Upper lobe of left lung (tissue), 6 donors: ENCODE measurements around the gene HSPA1L. TPM values are rescaled to one million over a fixed set of nuclear protein-coding genes. Genes with fewer than 3 reads are reported as not detected.
A peak's percentile ranks its signal among the peaks of the same experiment; 100 is the strongest.

Source experiments
- ATAC-seq, 2 donors: fragments of 200-7000 bp; cut with Tn5 transposase; one replicate each; pipeline ENCODE4 v1.9.1; 2022; ENCODE audit warnings: mild to moderate bottlenecking in 2 of 2, moderate library complexity in 2 of 2; ENCODE audit not compliant: low FRiP score in 2 of 2
- DNase-seq, 2 donors: peaks; one replicate each; pipeline ENCODE4 v3.0.0-alpha.2; 2019 to 2020
- H3K27ac ChIP-seq, 4 donors: fragments of 200-600 bp; sonication (generic); one replicate each; pipeline ENCODE4 v1.5.1; 2016 to 2019
- H3K27me3 ChIP-seq, 4 donors: fragments of 200-600 bp; sonication (generic); one replicate each; pipeline ENCODE4 v1.5.1; 2017 to 2019
- H3K36me3 ChIP-seq, 4 donors: fragments of 200-600 bp; sonication (generic); one replicate each; pipeline ENCODE4 v1.5.1; 2016 to 2019
- H3K4me1 ChIP-seq, 4 donors: fragments of 200-600 bp; sonication (generic); one replicate each; pipeline ENCODE4 v1.5.1; 2018 to 2019
- H3K4me3 ChIP-seq, 4 donors: fragments of 200-600 bp; sonication (generic); one replicate each; pipeline ENCODE4 v1.5.1; 2017 to 2019; ENCODE audit warnings: mild to moderate bottlenecking in 2 of 4, moderate library complexity in 1 of 4
- H3K9me3 ChIP-seq, 4 donors: fragments of 200-600 bp; sonication (generic); one replicate each; pipeline ENCODE4 v1.5.1; 2018 to 2019
- CTCF ChIP-seq, 6 experiments: fragments of 450-650 bp in 4 of 6; fragments of 200-600 bp in 2 of 6; sonication (generic) in 2 of 6; IDR thresholded peaks; one replicate each; pipeline ENCODE4 v1.5.1; 2016 to 2019; ENCODE audit warnings: antibody characterized with exemption in 6 of 6
- EP300 ChIP-seq, 4 donors: sonication (generic); formaldehyde crosslinking; IDR thresholded peaks; one replicate each; pipeline ENCODE4 v1.5.1; 2017; ENCODE audit warnings: antibody characterized with exemption in 4 of 4, control low read depth in 2 of 4
- POLR2A ChIP-seq, 4 donors: fragments of 450-650 bp; IDR thresholded peaks; one replicate each; pipeline ENCODE4 v1.5.1; 2016 to 2017; ENCODE audit warnings: antibody characterized with exemption in 4 of 4, mild to moderate bottlenecking in 2 of 4
- POLR2AphosphoS5 ChIP-seq, 2 donors: sonication (generic); formaldehyde crosslinking; IDR thresholded peaks; one replicate each; pipeline ENCODE4 v1.5.1; 2017; ENCODE audit warnings: antibody characterized with exemption in 2 of 2
- whole genome bisulfite sequencing, 2 donors: methylation state at CpG; one replicate each; pipeline ENCODE4 v1.1.5; 2017 to 2018; 5-methylcytosine and 5-hydroxymethylcytosine counted together
- total RNA-seq, 6 donors: library from RNA; depleted of rRNA in 4 of 6; stranded (reverse); fragments of >200 nt in 4 of 6; gene quantifications; one replicate each; pipeline versions ENCODE4 v1.1.0 to v1.2.1, GENCODE V29; 2016 to 2021
- donor health status: DM: no; HTN: no; CAD: no; lungs with moderate emphysema.
- donor health status: DM: no; HTN: yes; CAD: no; lungs with severe emphysema.

HSPA1L gene
- total RNA-seq, 6 donors from 2014 or later, result 0.89 to 3.1 (median 2.0) TPM

DNA sequence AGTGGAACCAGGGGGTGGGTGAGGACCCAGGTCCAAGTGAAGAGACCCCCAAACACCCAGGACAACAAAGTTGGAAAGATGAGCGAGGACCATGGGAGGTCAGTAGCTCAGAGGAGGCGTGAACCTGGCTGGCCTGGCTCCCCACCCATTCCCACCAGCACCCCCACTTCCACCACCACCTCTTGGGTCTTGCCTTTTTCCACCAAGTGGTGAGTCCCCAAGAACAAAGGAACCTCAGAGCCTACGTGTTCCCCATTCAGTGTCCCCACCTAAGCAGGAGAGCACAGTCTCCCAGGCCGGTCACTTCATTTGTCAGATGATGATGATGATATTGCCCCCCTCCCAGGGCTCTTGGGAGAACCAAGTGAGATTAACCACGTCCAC, 37.4 kb downstream of the HSPA1L start:
- WGBS, 2 donors, result 91 to 92% methylated on average over 5 of the region's 5 CpGs
- no peak overlapping the region for H3K4me3 ChIP-seq
- peaks cover 7 to 21% (median 12%) of the 10 kb centered on the region in 4 donors for H3K4me1 ChIP-seq
- peaks cover 11 to 48% (median 41%) of the 10 kb centered on the region in 4 donors for H3K36me3 ChIP-seq
- peak overlapping the region in 2 of 4 donors; percentile 70 to 75 for H3K27ac ChIP-seq
- H3K9me3 ChIP-seq, result no peaks in the 10 kb centered on the region
- no peaks in the 10 kb centered on the region for H3K27me3 ChIP-seq
- TF ChIP-seq POLR2AphosphoS5 (IDR thresholded peaks at IDR 0.05) (no peak), POLR2A (IDR thresholded peaks at IDR 0.05) (no peak), EP300 (IDR thresholded peaks at IDR 0.05) (no peak), CTCF (IDR thresholded peaks at IDR 0.05) (no peak)
- DNase-seq, result no peak
- no peak for ATAC-seq

- ATAC-seq (peak; percentile 68 to 81), DNase-seq (peak; percentile 88 to 89)
- no peaks in the 10 kb centered on the region for H3K9me3 ChIP-seq
- WGBS, 2 donors, result 0 to 18% methylated on average over 4 to 13 of the region's 15 CpGs
- peaks cover 7 to 22% (median 12%) of the 10 kb centered on the region in 4 donors for H3K4me1 ChIP-seq
- H3K4me3 ChIP-seq, result peak within 1 kb of the TSS in 3 of 4 donors; percentile 4 to 31 (median 28)
- H3K36me3 ChIP-seq, result peaks cover 6 to 43% (median 36%) of the 10 kb centered on the region in 4 donors
- H3K27ac ChIP-seq, result peak within 1 kb of the TSS; percentile 41 to 75 (median 60)
- H3K27me3 ChIP-seq, result no peaks in the 10 kb centered on the region
- TF ChIP-seq EP300 (IDR thresholded peaks at IDR 0.05) (no peak), POLR2A (IDR thresholded peaks at IDR 0.05) (no peak), CTCF (IDR thresholded peaks at IDR 0.05) (no peak), POLR2AphosphoS5 (IDR thresholded peaks at IDR 0.05) (peak in 1 of 2 donors; percentile 57)
Measured at GRCh38 chr6:31776989-31777666, 38.0 kb downstream of the HSPA1L start, which contains the start of gene VWA7. VWA7 (minus strand) TSS chr6:31777328; CDS start chr6:31776779, 549 bp downstream.

GRCh38 chr6:31776485-31776988, 38.5 kb downstream of the HSPA1L start:
- Histone ChIP-seq H3K36me3 (peaks cover 5 to 37% (median 30%) of the 10 kb centered on the region in 4 donors), H3K4me3 (peak overlapping the region in 3 of 4 donors; percentile 4 to 31 (median 28)), H3K4me1 (peaks cover 7 to 22% (median 12%) of the 10 kb centered on the region in 4 donors), H3K27ac (peak overlapping the region; percentile 41 to 75 (median 60)), H3K9me3 (no peaks in the 10 kb centered on the region), H3K27me3 (no peaks in the 10 kb centered on the region)
- DNase-seq, result peak in 1 of 2 donors; percentile 59
- TF ChIP-seq POLR2A (IDR thresholded peaks at IDR 0.05) (no peak), POLR2AphosphoS5 (IDR thresholded peaks at IDR 0.05) (no peak), EP300 (IDR thresholded peaks at IDR 0.05) (no peak), CTCF (IDR thresholded peaks at IDR 0.05) (no peak)
- no peak for ATAC-seq
- 34 to 62% methylated on average over 7 to 11 of the region's 14 CpGs for WGBS, 2 donors

GRCh38 chr6:31775633-31776484, 39.2 kb downstream of the HSPA1L start:
- H3K4me1 ChIP-seq, result peaks cover 7 to 22% (median 12%) of the 10 kb centered on the region in 4 donors
- DNase-seq, result peak in 1 of 2 donors; percentile 76
- peak overlapping the region in 1 of 4 donors; percentile 75 for H3K27ac ChIP-seq
- H3K27me3 ChIP-seq, result no peaks in the 10 kb centered on the region
- no peak for ATAC-seq
- 82 to 86% methylated on average over 18 to 32 of the region's 32 CpGs for WGBS, 2 donors
- TF ChIP-seq POLR2AphosphoS5 (IDR thresholded peaks at IDR 0.05), result no peak
- TF ChIP-seq POLR2A (IDR thresholded peaks at IDR 0.05), result no peak
- TF ChIP-seq EP300 (IDR thresholded peaks at IDR 0.05), result no peak
- TF ChIP-seq CTCF (IDR thresholded peaks at IDR 0.05), result no peak
- H3K36me3 ChIP-seq, result peaks cover 3 to 30% (median 25%) of the 10 kb centered on the region in 4 donors
- H3K9me3 ChIP-seq, result no peaks in the 10 kb centered on the region
- no peak overlapping the region for H3K4me3 ChIP-seq
